A549 (cell line): ENCODE results near the gene VAV3. TPM values are rescaled to one million over a fixed set of nuclear protein-coding genes. Genes with fewer than 3 reads are reported as not detected.
"Not testable (repeated sequence)": the region's sequence is repeated elsewhere in the genome, so short reads cannot be mapped to it uniquely, and the experiment has no call there.

Experiments
- ATAC-seq, 2 experiments: fragments of 200-7000 bp in 1 of 2; fragments of >200 bp in 1 of 2; cut with Nextera tagmentation in 1 of 2; cut with Tn5 transposase in 1 of 2; 3 replicates each; pipeline versions ENCODE4 v1.8.0 to v1.9.1; 2018 to 2020; ENCODE audit warnings: mild to moderate bottlenecking in 1 of 2, moderate library complexity in 1 of 2
- CTCF ChIA-PET: fragments of 300-600 bp; sonication (Branson Sonifier 250); formaldehyde crosslinking; extraction: SDS; loops from one replicate; lab custom pipeline; 2021; ENCODE audit warnings: antibody characterized with exemption, inconsistent platforms; lab: Yijun Ruan, JAX
- POLR2A ChIA-PET: fragments of 350-600 bp; formaldehyde crosslinking; extraction: SDS; loops from one replicate; lab custom pipeline; 2021; ENCODE audit warnings: antibody characterized with exemption, inconsistent platforms; lab: Yijun Ruan, JAX
- DNase-seq, 2 experiments: peaks; one replicate each; pipeline versions ENCODE4 v3.0.0 to v3.0.0-alpha.2; 2011 to 2016; ENCODE audit warnings: low read depth in 1 of 2, low spot score in 1 of 2
- FAIRE-seq: peaks from 2 replicates; lab custom pipeline; 2011; peaks lifted over from hg19 to GRCh38; lab: Jason Lieb, UNC
- H3K27ac ChIP-seq, 2 experiments: fragments of >200 bp; sonication (Bioruptor Twin); formaldehyde crosslinking; 3 replicates each; pipeline ENCODE4 v1.5.1; 2016 to 2017
- H3K4me1 ChIP-seq: fragments of >200 bp; sonication (Bioruptor Twin); formaldehyde crosslinking; 3 replicates; pipeline ENCODE4 v1.6.1; 2016
- H3K4me2 ChIP-seq: fragments of >200 bp; sonication (Bioruptor Twin); formaldehyde crosslinking; 3 replicates; pipeline ENCODE4 v1.6.1; 2016
- H3K4me3 ChIP-seq: fragments of >200 bp; sonication (Bioruptor Twin); formaldehyde crosslinking; 3 replicates; pipeline ENCODE4 v1.5.1; 2016
- H3K9me3 ChIP-seq: fragments of >200 bp; sonication (Bioruptor Twin); formaldehyde crosslinking; 3 replicates; pipeline ENCODE4 v1.6.1; 2016
- CHD4 ChIP-seq: fragments of 200-600 bp; sonication (generic); IDR thresholded peaks from 2 replicates; pipeline ENCODE4 v1.6.1; 2016; ENCODE audit warnings: antibody characterized with exemption, mild to moderate bottlenecking, borderline replicate concordance
- EHMT2 ChIP-seq: fragments of 200-600 bp; sonication (generic); IDR thresholded peaks from 2 replicates; pipeline ENCODE4 v1.6.1; 2016; ENCODE audit warnings: antibody characterized with exemption, low read depth, mild to moderate bottlenecking, moderate library complexity
- FOSB ChIP-seq: fragments of 250-450 bp; sonication (Bioruptor Pico); IDR thresholded peaks from 2 replicates; pipeline ENCODE4 v1.5.0; 2020; ENCODE audit warnings: mild to moderate bottlenecking, moderate library complexity
- FOSL2 ChIP-seq, 2 experiments: fragments of 450-650 bp in 1 of 2; fragments of >200 bp in 1 of 2; sonication (Bioruptor Twin) in 1 of 2; formaldehyde crosslinking; IDR thresholded peaks; 2 replicates each; pipeline versions ENCODE4 v1.5.0 to v1.6.1; 2016 to 2020; ENCODE audit warnings: mild to moderate bottlenecking in 1 of 2, moderate library complexity in 1 of 2
- GATA3 ChIP-seq: IDR thresholded peaks from 2 replicates; pipeline ENCODE4 v1.6.1; 2012; ENCODE audit warnings: borderline replicate concordance
- HDAC2 ChIP-seq: fragments of 200-600 bp; sonication (generic); IDR thresholded peaks from 2 replicates; pipeline ENCODE4 v1.6.1; 2016
- HOXA7 ChIP-seq: fragments of 250-450 bp; sonication (Bioruptor Pico); IDR thresholded peaks from 2 replicates; pipeline ENCODE4 v1.5.0; 2020; ENCODE audit warnings: mild to moderate bottlenecking, moderate library complexity
- JUNB ChIP-seq: fragments of >200 bp; sonication (Bioruptor Twin); formaldehyde crosslinking; IDR thresholded peaks from 2 replicates; pipeline ENCODE4 v1.6.1; 2016
- POLR2A ChIP-seq: IDR thresholded peaks from 2 replicates; pipeline ENCODE4 v1.6.1; 2012; ENCODE audit warnings: mild to moderate bottlenecking, low read length
- RFX5 ChIP-seq: fragments of 450-650 bp; IDR thresholded peaks from 2 replicates; pipeline ENCODE4 v1.7.1; 2014; ENCODE audit warnings: antibody characterized with exemption, mild to moderate bottlenecking, moderate library complexity
- ZC3H11A ChIP-seq: fragments of 450-650 bp; IDR thresholded peaks from 2 replicates; pipeline ENCODE4 v1.6.1; 2014; ENCODE audit warnings: antibody characterized with exemption, mild to moderate bottlenecking
- WGBS: methylation state at CpG from one replicate; pipeline ENCODE4 v1.1.6; 2017; ENCODE audit errors: missing lambda C conversion rate; 5-methylcytosine and 5-hydroxymethylcytosine counted together
- polyA plus RNA-seq, 4 experiments: library from polyadenylated mRNA; depleted of rRNA in 3 of 4; stranded (reverse); fragments of >200 nt; fragmentation: RNase III in 1 of 4; extraction: RNeasy Plus Mini Kit Qiagen cat#74134 plus additional on column Dnase treatment in 1 of 4; gene quantifications; 2 replicates in 3 of 4; 3 replicates in 1 of 4; pipeline ENCODE4 v1.2.3, GENCODE V29; 2011 to 2017
- TF ChIP-seq, protein P1 (sequence below): IDR thresholded peaks from 2 replicates; pipeline ENCODE4 v1.6.1; 2012
- TF ChIP-seq, protein P2 (sequence below): fragments of >200 bp; sonication (Bioruptor Twin); formaldehyde crosslinking; IDR thresholded peaks from 3 replicates; pipeline ENCODE4 v1.5.1; 2016
- TF ChIP-seq, protein P3 (sequence below): fragments of >200 bp; sonication (Bioruptor Twin); formaldehyde crosslinking; IDR thresholded peaks from 2 replicates; pipeline ENCODE4 v1.6.1; 2016
- TF ChIP-seq, protein P4 (sequence below): fragments of 200-600 bp; sonication (generic); IDR thresholded peaks from 2 replicates; pipeline ENCODE4 v1.6.1; 2016; ENCODE audit warnings: antibody characterized with exemption, mild to moderate bottlenecking, moderate library complexity

The VAV3 gene
- polyA plus RNA-seq, 2 of the 4 experiments (the other 2 are of a cell fraction), result 12.8 to 22.7 TPM

DNA sequence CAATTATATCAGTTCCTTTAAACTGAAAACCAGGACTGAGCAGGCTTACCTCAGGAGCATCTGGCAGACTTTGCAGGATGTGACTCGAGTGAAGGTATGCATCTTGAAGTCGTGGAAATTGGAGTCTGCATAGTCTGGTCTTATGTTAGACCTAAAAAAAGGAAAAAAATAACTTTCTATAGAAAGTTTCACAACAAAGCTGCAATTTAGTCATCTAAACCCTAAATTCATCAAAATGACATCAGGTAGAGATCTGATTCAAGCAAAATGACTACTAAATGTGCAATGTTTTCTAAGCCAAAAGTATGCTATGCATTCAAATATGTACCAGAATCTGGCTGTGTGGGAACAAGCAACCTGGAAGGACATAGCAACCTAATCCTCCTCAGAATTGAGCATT lies 260.1 kb downstream of the VAV3 start (continued):
- TF ChIP-seq HOXA7 (no peak), POLR2A (no peak), FOSB (no peak), FOSL2 (IDR thresholded peaks at IDR 0.05) (no peak), FOSL2 (CRISPR knock-in tag; IDR thresholded peaks at IDR 0.05) (no peak), CHD4 (no peak)
- TF ChIP-seq, protein P1, sequence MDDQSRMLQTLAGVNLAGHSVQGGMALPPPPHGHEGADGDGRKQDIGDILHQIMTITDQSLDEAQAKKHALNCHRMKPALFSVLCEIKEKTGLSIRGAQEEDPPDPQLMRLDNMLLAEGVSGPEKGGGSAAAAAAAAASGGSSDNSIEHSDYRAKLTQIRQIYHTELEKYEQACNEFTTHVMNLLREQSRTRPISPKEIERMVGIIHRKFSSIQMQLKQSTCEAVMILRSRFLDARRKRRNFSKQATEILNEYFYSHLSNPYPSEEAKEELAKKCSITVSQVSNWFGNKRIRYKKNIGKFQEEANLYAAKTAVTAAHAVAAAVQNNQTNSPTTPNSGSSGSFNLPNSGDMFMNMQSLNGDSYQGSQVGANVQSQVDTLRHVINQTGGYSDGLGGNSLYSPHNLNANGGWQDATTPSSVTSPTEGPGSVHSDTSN, result no peak

DNA sequence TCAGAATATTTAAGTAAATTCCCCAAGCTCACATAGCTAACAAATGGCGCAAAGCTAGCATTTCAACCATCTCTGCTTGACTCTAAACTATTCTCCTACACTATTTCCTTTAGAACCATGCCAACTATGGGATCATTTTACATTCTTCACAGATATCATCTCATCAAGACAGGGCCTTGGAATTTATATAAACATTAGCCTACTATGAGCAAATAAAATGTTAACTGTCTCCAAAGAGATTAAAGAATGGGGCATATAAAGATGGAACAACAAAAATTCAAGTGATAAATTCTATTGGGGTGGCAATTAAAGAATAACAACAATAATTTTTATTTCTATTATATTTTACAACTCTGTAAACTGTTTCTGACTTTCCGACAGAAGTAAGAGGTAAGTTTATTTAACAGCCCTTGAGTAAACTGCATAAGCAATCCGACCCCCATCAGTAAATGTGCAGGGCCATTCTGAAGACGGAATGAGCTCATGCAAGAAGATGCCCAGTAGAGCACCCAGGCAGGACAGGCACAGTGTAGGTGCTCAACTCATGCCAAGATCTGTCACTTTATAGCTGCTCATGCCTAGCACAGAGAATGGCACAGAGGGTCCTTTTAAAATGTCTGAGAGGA lies 261.9 kb downstream of the VAV3 start:
- H3K4me2 ChIP-seq, result peak overlapping the region; percentile 32; the same call in 2 of the 3 replicates
- H3K4me3 ChIP-seq, result no peak overlapping the region
- FAIRE-seq (no peak), DNase-seq (no peak), ATAC-seq (no peak)
- no peak for TF ChIP-seq EHMT2
- peak; percentile 34; the same call in 1 of the 2 replicates for TF ChIP-seq GATA3
- H3K9me3 ChIP-seq, result no peaks in the 10 kb centered on the region
- no peak overlapping the region for H3K27ac ChIP-seq
- POLR2A ChIA-PET, result no interaction called here
- 0 out of 3 replicates have a peak, but pooled peaks cover 5% of the 10 kb centered on the region for H3K4me1 ChIP-seq
- 24% methylated on average over 4 of the region's 4 CpGs for WGBS
- CTCF ChIA-PET, result interaction anchor here (0.6 to 1.1 kb wide), 2 partner anchors 47 to 73 kb away, joined by 3 read pairs; no protein-coding TSS in a partner anchor

DNA sequence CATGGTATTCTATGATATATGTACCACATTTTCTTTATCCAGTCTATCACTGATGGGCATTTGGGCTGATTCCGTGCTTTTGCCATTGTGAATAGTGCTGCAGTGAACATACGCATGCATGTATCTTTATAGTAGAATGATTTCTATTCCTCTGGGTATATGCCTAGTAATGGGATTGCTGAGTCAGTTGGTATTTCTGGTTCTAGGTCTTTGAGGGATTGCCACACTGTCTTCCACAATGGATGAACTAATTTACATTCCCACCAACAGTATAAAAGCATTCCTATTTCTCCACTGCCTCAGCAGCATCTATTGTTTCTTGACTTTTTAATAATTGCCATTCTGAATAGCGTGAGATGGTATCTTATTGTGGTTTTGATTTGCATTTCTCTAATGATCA lies 264.3 kb downstream of the VAV3 start:
- H3K4me1 ChIP-seq, H3K27ac ChIP-seq, H3K4me3 ChIP-seq, H3K4me2 ChIP-seq, CTCF ChIA-PET, POLR2A ChIA-PET, ATAC-seq, FAIRE-seq, DNase-seq, H3K9me3 ChIP-seq: not testable (repeated sequence)
- WGBS, result 82% methylated on average over 3 of the region's 3 CpGs

DNA sequence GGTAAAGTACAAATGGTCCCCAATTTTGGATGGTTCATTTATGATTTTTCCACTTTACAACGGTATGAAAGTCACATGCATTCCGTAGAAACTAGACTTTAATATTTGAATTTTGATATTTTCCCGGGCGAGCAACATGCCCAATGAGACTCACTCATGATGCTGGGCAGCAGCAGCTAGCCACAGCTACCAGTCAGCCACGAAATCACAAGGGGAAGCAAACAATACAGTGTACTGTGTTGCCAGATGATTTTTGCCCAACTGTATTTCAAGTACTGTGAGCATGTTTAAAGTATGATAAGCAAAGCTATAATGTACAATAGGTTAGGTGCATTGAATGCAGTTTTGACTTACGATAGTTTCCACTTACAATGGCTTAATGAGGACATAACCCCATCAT lies 266.8 kb downstream of the VAV3 start:
- Histone ChIP-seq H3K27ac (no peak overlapping the region), H3K4me2 (no peak overlapping the region), H3K4me1 (peaks cover 7% of the 10 kb centered on the region; the same call in 2 of the 3 replicates), H3K4me3 (no peak overlapping the region), H3K9me3 (no peaks in the 10 kb centered on the region)
- ATAC-seq (no peak), FAIRE-seq (no peak), DNase-seq (no peak)
- WGBS, result 56% methylated on average over 6 of the region's 6 CpGs
- CTCF ChIA-PET, result no interaction called here
- POLR2A ChIA-PET, result no interaction called here
- TF ChIP-seq, protein P2, sequence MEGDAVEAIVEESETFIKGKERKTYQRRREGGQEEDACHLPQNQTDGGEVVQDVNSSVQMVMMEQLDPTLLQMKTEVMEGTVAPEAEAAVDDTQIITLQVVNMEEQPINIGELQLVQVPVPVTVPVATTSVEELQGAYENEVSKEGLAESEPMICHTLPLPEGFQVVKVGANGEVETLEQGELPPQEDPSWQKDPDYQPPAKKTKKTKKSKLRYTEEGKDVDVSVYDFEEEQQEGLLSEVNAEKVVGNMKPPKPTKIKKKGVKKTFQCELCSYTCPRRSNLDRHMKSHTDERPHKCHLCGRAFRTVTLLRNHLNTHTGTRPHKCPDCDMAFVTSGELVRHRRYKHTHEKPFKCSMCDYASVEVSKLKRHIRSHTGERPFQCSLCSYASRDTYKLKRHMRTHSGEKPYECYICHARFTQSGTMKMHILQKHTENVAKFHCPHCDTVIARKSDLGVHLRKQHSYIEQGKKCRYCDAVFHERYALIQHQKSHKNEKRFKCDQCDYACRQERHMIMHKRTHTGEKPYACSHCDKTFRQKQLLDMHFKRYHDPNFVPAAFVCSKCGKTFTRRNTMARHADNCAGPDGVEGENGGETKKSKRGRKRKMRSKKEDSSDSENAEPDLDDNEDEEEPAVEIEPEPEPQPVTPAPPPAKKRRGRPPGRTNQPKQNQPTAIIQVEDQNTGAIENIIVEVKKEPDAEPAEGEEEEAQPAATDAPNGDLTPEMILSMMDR, result no peak
- TF ChIP-seq ZC3H11A (no peak), EHMT2 (no peak), RFX5 (no peak), CHD4 (no peak), HDAC2 (no peak), JUNB (no peak)
- TF ChIP-seq, protein P3, sequence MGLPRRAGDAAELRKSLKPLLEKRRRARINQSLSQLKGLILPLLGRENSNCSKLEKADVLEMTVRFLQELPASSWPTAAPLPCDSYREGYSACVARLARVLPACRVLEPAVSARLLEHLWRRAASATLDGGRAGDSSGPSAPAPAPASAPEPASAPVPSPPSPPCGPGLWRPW, result no peak
- TF ChIP-seq, protein P4, sequence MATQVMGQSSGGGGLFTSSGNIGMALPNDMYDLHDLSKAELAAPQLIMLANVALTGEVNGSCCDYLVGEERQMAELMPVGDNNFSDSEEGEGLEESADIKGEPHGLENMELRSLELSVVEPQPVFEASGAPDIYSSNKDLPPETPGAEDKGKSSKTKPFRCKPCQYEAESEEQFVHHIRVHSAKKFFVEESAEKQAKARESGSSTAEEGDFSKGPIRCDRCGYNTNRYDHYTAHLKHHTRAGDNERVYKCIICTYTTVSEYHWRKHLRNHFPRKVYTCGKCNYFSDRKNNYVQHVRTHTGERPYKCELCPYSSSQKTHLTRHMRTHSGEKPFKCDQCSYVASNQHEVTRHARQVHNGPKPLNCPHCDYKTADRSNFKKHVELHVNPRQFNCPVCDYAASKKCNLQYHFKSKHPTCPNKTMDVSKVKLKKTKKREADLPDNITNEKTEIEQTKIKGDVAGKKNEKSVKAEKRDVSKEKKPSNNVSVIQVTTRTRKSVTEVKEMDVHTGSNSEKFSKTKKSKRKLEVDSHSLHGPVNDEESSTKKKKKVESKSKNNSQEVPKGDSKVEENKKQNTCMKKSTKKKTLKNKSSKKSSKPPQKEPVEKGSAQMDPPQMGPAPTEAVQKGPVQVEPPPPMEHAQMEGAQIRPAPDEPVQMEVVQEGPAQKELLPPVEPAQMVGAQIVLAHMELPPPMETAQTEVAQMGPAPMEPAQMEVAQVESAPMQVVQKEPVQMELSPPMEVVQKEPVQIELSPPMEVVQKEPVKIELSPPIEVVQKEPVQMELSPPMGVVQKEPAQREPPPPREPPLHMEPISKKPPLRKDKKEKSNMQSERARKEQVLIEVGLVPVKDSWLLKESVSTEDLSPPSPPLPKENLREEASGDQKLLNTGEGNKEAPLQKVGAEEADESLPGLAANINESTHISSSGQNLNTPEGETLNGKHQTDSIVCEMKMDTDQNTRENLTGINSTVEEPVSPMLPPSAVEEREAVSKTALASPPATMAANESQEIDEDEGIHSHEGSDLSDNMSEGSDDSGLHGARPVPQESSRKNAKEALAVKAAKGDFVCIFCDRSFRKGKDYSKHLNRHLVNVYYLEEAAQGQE, result no peak
